Ishikawa (cell line): Measurements from ENCODE around the gene RCOR2.
A peak's percentile ranks its signal among the peaks of the same experiment; 100 is the strongest.

Experiments used
- CEBPB ChIP-seq: IDR thresholded peaks from 2 replicates; pipeline ENCODE4 v1.6.1; 2012
- CREB1 ChIP-seq: IDR thresholded peaks from 2 replicates; pipeline ENCODE4 v1.6.1; 2012; ENCODE audit warnings: low read depth
- EGR1 ChIP-seq: IDR thresholded peaks from 2 replicates; pipeline ENCODE4 v1.6.1; 2012
- EP300 ChIP-seq: IDR thresholded peaks from 2 replicates; pipeline ENCODE4 v1.6.1; 2012; ENCODE audit warnings: borderline replicate concordance
- FOXM1 ChIP-seq: IDR thresholded peaks from 2 replicates; pipeline ENCODE4 v1.6.1; 2012; ENCODE audit warnings: low read depth, borderline replicate concordance
- MAX ChIP-seq: IDR thresholded peaks from 2 replicates; pipeline ENCODE4 v1.6.1; 2012
- NFIC ChIP-seq: IDR thresholded peaks from 2 replicates; pipeline ENCODE4 v1.6.1; 2012
- RAD21 ChIP-seq: IDR thresholded peaks from 2 replicates; pipeline ENCODE4 v1.6.1; 2012; ENCODE audit warnings: low read depth
- REST ChIP-seq: IDR thresholded peaks from 2 replicates; pipeline ENCODE4 v1.6.1; 2012; ENCODE audit warnings: low read depth, mild to moderate bottlenecking
- TAF1 ChIP-seq: IDR thresholded peaks from 2 replicates; pipeline ENCODE4 v1.6.1; 2012; ENCODE audit warnings: low read depth, mild to moderate bottlenecking
- TCF12 ChIP-seq: IDR thresholded peaks from 2 replicates; pipeline ENCODE4 v1.6.1; 2012; ENCODE audit warnings: low read depth
- TEAD4 ChIP-seq: IDR thresholded peaks from 2 replicates; pipeline ENCODE4 v1.6.1; 2012
- YY1 ChIP-seq: IDR thresholded peaks from 2 replicates; pipeline ENCODE4 v1.6.1; 2012; ENCODE audit warnings: low read depth
- ZBTB7A ChIP-seq: IDR thresholded peaks from 2 replicates; pipeline ENCODE4 v1.6.1; 2012; ENCODE audit warnings: low read depth
- TF ChIP-seq, protein P1 (sequence below): IDR thresholded peaks from 2 replicates; pipeline ENCODE4 v1.6.1; 2012

The RCOR2 gene

DNA sequence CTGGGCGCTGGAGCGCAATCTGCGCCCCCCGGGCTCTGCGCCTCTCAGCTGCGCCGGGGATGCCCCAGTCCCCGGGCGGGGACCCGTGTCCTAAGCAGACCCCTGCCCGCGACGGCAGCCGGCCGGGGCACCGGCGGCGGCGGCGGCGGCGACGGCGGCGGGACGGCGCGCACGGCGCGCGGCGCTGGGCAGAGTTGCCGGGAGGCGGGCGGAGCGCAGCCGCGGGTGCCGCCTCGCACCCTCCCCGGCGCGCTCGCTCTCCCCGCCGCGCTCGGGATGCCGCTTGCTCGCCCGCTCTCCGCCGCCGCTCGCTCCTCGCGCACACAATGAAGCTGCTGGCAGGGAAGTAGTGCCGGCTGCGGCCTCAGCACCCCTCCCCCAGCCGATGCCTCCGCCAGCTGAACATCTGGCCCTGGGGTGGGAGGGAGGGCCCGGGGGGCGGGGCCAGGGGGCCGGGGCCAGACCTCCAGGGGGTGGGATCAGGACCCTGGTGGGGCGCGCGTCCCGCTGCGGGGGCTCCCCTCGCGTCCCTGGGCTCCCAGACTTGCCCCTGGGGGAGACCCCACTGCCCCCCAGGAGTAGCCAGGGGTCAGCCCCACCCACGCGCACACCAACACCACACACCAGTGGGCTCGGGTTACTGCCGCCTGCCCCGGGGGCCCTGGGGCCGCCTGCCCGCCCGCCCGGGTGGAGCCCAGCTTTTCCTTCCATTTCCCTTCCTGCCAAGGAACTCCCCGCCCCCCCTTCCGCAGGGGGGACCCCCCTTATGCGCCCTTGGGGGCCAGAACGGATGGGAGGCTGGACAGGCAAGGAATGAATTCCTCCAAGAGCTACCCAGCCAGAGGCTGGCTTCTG, at the start of gene RCOR2:
RCOR2 (minus strand) TSS at position 328 of the 855 bp plus-strand sequence. CDS start 708 bp downstream, outside the sequence.
- TF ChIP-seq CREB1 (no peak), EGR1 (peak; percentile 34; the same call in 1 of the 2 replicates), REST (no peak), MAX (peak; percentile 71; the same call in 1 of the 2 replicates), FOXM1 (no peak), TEAD4 (peak; percentile 49; the same call in 1 of the 2 replicates), ZBTB7A (peak; percentile 71), EP300 (peak; percentile 42), RAD21 (peak; percentile 3; the same call in 1 of the 2 replicates), NFIC (0 out of 2 replicates have a peak, but pooled peaks have one; percentile 30), TCF12 (peak; percentile 34; the same call in 1 of the 2 replicates), TAF1 (peak; percentile 69; the same call in 1 of the 2 replicates)

DNA sequence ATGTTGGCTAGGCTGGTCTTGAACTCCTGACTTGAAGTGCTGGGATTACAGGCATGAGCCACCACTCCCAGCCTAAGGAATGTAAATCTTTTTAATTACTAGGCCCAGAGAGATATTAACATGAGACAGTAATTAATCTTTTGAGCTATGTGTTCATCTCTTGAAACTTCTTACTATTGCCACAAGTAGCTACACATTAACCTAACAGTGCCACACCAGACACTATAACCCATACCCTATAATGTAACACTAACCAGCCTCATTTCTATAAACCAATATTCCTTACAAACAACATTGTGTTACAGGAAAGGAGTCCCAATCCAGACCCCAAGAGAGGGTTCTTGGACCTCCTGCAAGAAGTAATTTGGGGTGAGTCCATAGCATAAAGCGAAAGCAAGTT, 49.5 kb upstream of the RCOR2 start:
- TF ChIP-seq RAD21 = no peak
- no peak for TF ChIP-seq FOXM1
- TF ChIP-seq CEBPB = no peak
- TF ChIP-seq TAF1 = no peak
- TF ChIP-seq REST = no peak
- TF ChIP-seq, protein P1, sequence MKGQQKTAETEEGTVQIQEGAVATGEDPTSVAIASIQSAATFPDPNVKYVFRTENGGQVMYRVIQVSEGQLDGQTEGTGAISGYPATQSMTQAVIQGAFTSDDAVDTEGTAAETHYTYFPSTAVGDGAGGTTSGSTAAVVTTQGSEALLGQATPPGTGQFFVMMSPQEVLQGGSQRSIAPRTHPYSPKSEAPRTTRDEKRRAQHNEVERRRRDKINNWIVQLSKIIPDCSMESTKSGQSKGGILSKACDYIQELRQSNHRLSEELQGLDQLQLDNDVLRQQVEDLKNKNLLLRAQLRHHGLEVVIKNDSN = no peak
- no peak for TF ChIP-seq YY1

DNA sequence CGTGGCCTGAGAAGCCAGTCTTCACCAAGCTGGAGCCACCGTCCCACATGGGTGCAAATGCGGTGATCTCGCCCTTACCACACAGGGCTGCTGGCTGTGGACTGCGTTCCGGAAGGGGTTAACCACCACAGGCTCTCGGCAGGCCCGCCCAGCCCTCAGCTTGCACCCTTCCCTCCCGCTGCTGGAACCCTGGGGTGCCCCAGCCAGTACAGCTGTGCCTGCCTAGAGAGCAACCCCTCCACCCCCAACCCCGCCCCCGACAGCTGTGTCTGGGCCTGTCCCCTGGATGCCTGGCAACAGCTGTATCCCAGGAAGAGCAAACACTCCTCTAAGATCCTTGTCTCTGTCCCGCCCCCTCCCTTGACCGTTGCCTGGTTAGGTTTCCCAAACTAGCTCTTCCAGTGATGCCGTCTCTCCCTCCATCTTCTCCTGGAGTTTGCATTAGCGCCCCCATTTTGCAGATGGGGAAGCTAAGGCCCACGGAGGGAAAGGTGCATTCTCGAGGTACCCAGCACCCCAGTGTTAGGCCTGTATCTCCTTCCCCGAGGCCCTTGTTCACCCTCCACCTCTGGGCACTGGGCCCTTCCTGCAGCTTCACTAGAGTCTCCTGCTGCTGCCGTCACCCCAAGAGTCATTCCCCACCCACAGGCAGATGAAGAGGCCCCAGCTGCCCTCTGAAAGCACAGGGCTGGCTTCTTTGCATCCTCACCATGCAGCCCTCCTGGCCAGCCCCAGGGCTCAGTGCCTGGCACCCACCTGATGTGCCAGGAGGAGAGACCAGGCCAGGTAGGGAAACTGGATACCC, 44.8 kb upstream of the RCOR2 start:
- TF ChIP-seq, protein P1 = no peak
- TF ChIP-seq EP300 (no peak), EGR1 (no peak), YY1 (no peak), ZBTB7A (no peak), CREB1 (no peak), FOXM1 (no peak)

DNA sequence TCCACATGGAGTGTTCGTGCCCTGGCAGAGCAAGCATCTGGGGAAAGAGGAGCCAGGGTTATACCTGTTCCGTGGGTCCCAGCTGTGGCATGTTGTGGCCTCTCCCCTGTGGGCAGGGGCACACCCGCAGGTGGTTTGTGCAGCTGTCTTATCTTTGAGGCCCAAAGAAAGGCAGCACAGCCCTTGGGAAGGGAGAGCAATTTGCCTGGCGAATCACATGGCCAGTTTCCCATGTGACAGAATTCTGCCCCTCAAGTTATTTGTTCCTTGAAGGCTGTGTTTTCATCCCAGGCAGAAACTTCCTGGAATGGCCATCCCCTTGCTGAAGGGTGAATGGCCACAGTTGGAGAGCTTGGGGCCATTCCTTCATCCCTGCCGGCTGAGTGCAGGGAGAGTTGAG, 41.0 kb upstream of the RCOR2 start:
- TF ChIP-seq CREB1 (no peak), TAF1 (no peak), TCF12 (no peak), ZBTB7A (no peak)
- TF ChIP-seq, protein P1 = no peak

- TF ChIP-seq FOXM1 = no peak
- TF ChIP-seq TEAD4 = no peak
- no peak for TF ChIP-seq TCF12
- no peak for TF ChIP-seq NFIC
- no peak for TF ChIP-seq REST
- TF ChIP-seq EGR1 = no peak
- TF ChIP-seq MAX = no peak
- TF ChIP-seq ZBTB7A = no peak
- TF ChIP-seq RAD21 = no peak
- TF ChIP-seq EP300 = no peak
- no peak for TF ChIP-seq CREB1
- no peak for TF ChIP-seq YY1
- TF ChIP-seq, protein P1 = no peak
Measured at GRCh38 chr11:63952570-63952969, 35.6 kb upstream of the RCOR2 start.
